Fibroblast of lung (primary cell): ENCODE measurements around the gene SLX9. TPM values are rescaled to one million over a fixed set of nuclear protein-coding genes. Genes with fewer than 3 reads are reported as not detected.

Experiments used
- DNase-seq, 2 donors: peaks; one replicate each; pipeline versions ENCODE4 v3.0.0 to v3.0.0-alpha.2; 2010; ENCODE audit warnings: low read depth in 2 of 2
- H2AFZ ChIP-seq: 2 replicates; pipeline ENCODE4 v1.5.1; 2012; ENCODE audit warnings: low read length, control low read depth, inconsistent platforms
- H3K27ac ChIP-seq: 2 replicates; pipeline ENCODE4 v1.5.1; 2011; ENCODE audit warnings: low read length, control low read depth; ENCODE audit not compliant: insufficient read depth
- H3K27me3 ChIP-seq: 2 replicates; pipeline ENCODE4 v1.5.1; 2011; ENCODE audit warnings: mild to moderate bottlenecking, low read length; ENCODE audit not compliant: control insufficient read depth, insufficient read depth
- H3K36me3 ChIP-seq: 2 replicates; pipeline ENCODE4 v1.5.1; 2011; ENCODE audit warnings: low read length; ENCODE audit not compliant: control insufficient read depth, insufficient read depth
- H3K4me1 ChIP-seq: 2 replicates; pipeline ENCODE4 v1.5.1; 2011; ENCODE audit warnings: low read length; ENCODE audit not compliant: control insufficient read depth, insufficient read depth; ENCODE audit errors: extremely low read depth
- H3K4me2 ChIP-seq: 2 replicates; pipeline ENCODE4 v1.5.1; 2011; ENCODE audit warnings: low read length, control low read depth; ENCODE audit not compliant: insufficient read depth; ENCODE audit errors: extremely low read depth
- H3K4me3 ChIP-seq, 4 experiments: fragments of 200-600 bp in 1 of 4; sonication (generic) in 1 of 4; replicated peaks in 1 of 4; 2 replicates each; pipeline ENCODE4 v1.5.1; 2011 to 2016; ENCODE audit warnings: low read length in 4 of 4, low read depth in 3 of 4, mild to moderate bottlenecking in 3 of 4, control low read depth in 2 of 4, inconsistent platforms in 1 of 4, mixed read lengths in 1 of 4; ENCODE audit not compliant: insufficient read depth in 1 of 4; ENCODE audit errors: control extremely low read depth in 1 of 4
- H3K79me2 ChIP-seq: 2 replicates; pipeline ENCODE4 v1.5.1; 2012; ENCODE audit warnings: mild to moderate bottlenecking, low read length, inconsistent platforms; ENCODE audit not compliant: control insufficient read depth, insufficient read depth
- H3K9ac ChIP-seq: 2 replicates; pipeline ENCODE4 v1.5.1; 2011; ENCODE audit warnings: mild to moderate bottlenecking, low read length, control low read depth; ENCODE audit not compliant: insufficient read depth
- H3K9me3 ChIP-seq: 2 replicates; pipeline ENCODE4 v1.5.1; 2012; ENCODE audit warnings: low read depth, low read length; ENCODE audit not compliant: control insufficient read depth, insufficient read depth
- H4K20me1 ChIP-seq: 2 replicates; pipeline ENCODE4 v1.5.1; 2011; ENCODE audit warnings: low read length; ENCODE audit not compliant: control insufficient read depth, insufficient read depth; ENCODE audit errors: extremely low read depth
- CTCF ChIP-seq, 2 donors: IDR thresholded peaks in 1 of 2; conservative IDR thresholded peaks in 1 of 2; 1 replicate in 1 of 2; 2 replicates in 1 of 2; pipeline ENCODE4 v1.5.1; 2011 to 2012; ENCODE audit warnings: low read length in 2 of 2, control low read depth in 1 of 2, inconsistent platforms in 1 of 2, low read depth in 1 of 2, mild to moderate bottlenecking in 1 of 2
- EZH2 ChIP-seq: IDR thresholded peaks from 2 replicates; pipeline ENCODE4 v1.5.1; 2012; ENCODE audit warnings: low read length, control low read depth, mild to moderate bottlenecking; ENCODE audit errors: missing control alignments
- polyA plus RNA-seq, 2 donors: library from polyadenylated mRNA; depleted of rRNA in 1 of 2; stranded (reverse) in 1 of 2; unstranded in 1 of 2; fragments of >200 nt; gene quantifications; 2 replicates each; pipeline ENCODE4 v1.2.1, GENCODE V29; 2011 to 2012; ENCODE audit warnings: missing spikeins in 1 of 2
- total RNA-seq: library from RNA; depleted of rRNA; stranded (reverse); fragments of >200 nt; gene quantifications from 2 replicates; pipeline ENCODE4 v1.2.1, GENCODE V29; 2014

Gene SLX9
- total and polyA plus RNA-seq, 2 donors (not counting 1 experiment from before 2014, with no cell fraction given), result 9.7 to 14.9 TPM

- H3K9ac ChIP-seq, result no peak overlapping the region
- H3K9me3 ChIP-seq, result no peaks in the 10 kb centered on the region
- no peaks in the 10 kb centered on the region for H3K27me3 ChIP-seq
- DNase-seq, result no peak
- H3K79me2 ChIP-seq, result no peaks in the 10 kb centered on the region
- H3K4me1 ChIP-seq, result no peaks in the 10 kb centered on the region
- H3K36me3 ChIP-seq, result peaks cover 2% of the 10 kb centered on the region
- H2AFZ ChIP-seq, result no peak overlapping the region
- no peak overlapping the region for H3K4me2 ChIP-seq
- no peak overlapping the region for H3K4me3 ChIP-seq
- no peak overlapping the region for H3K27ac ChIP-seq
- no peaks in the 10 kb centered on the region for H4K20me1 ChIP-seq
- TF ChIP-seq EZH2 (no peak), CTCF (conservative IDR thresholded peaks at IDR 0.05 in 1 of 2, IDR thresholded peaks at IDR 0.05 in 1 of 2; ENCODE audit: low read depth in 1 of 2, low read length in 2 of 2) (no peak)
Measured at GRCh38 chr21:44980562-44981489, 41.0 kb downstream of the SLX9 start.

GRCh38 chr21:44982558-44983250 lies 42.9 kb downstream of the SLX9 start:
- Histone ChIP-seq H3K9me3 (no peaks in the 10 kb centered on the region), H3K4me2 (no peak overlapping the region), H3K4me3 (no peak overlapping the region), H3K79me2 (no peaks in the 10 kb centered on the region), H3K27me3 (no peaks in the 10 kb centered on the region), H3K9ac (no peak overlapping the region), H2AFZ (no peak overlapping the region), H4K20me1 (no peaks in the 10 kb centered on the region), H3K4me1 (no peaks in the 10 kb centered on the region), H3K27ac (no peak overlapping the region), H3K36me3 (peaks cover 2% of the 10 kb centered on the region)
- peak; percentile 61 to 69 for DNase-seq
- no peak for TF ChIP-seq EZH2
- no peak for TF ChIP-seq CTCF (conservative IDR thresholded peaks at IDR 0.05 in 1 of 2, IDR thresholded peaks at IDR 0.05 in 1 of 2; ENCODE audit: low read depth in 1 of 2, low read length in 2 of 2)

- H3K4me2 ChIP-seq, result no peak overlapping the region
Measured at GRCh38 chr21:44983421-44984206, 43.8 kb downstream of the SLX9 start.

More at GRCh38 chr21:44983421-44984206, 43.8 kb downstream of the SLX9 start:
- no peaks in the 10 kb centered on the region for H3K79me2 ChIP-seq
- no peaks in the 10 kb centered on the region for H3K4me1 ChIP-seq
- H4K20me1 ChIP-seq, result no peaks in the 10 kb centered on the region
- no peaks in the 10 kb centered on the region for H3K27me3 ChIP-seq
- H3K27ac ChIP-seq, result no peak overlapping the region
- no peak for DNase-seq
- H3K4me3 ChIP-seq, result no peak overlapping the region
- no peak overlapping the region for H3K9ac ChIP-seq
- H2AFZ ChIP-seq, result no peak overlapping the region
- H3K9me3 ChIP-seq, result no peaks in the 10 kb centered on the region
- no peak for TF ChIP-seq EZH2
- TF ChIP-seq CTCF (conservative IDR thresholded peaks at IDR 0.05 in 1 of 2, IDR thresholded peaks at IDR 0.05 in 1 of 2; ENCODE audit: low read depth in 1 of 2, low read length in 2 of 2), result no peak
- H3K36me3 ChIP-seq, result peaks cover 2% of the 10 kb centered on the region
